HEK293T (cell line): ENCODE measurements around the gene RHOD.

ENCODE experiments used
- CTCF ChIA-PET: fragments of 350-600 bp; formaldehyde crosslinking; extraction: SDS; loops from one replicate; lab custom pipeline; 2021; ENCODE audit warnings: antibody characterized with exemption, inconsistent platforms; lab: Yijun Ruan, JAX
- POLR2A ChIA-PET: fragments of 350-600 bp; formaldehyde crosslinking; extraction: SDS; loops from one replicate; lab custom pipeline; 2020; ENCODE audit warnings: antibody characterized with exemption, inconsistent platforms; lab: Yijun Ruan, JAX
- DNase-seq: peaks from one replicate; pipeline ENCODE4 v3.0.0; 2012; ENCODE audit warnings: mixed read lengths; ENCODE audit errors: extremely low spot score
- ARNT ChIP-seq: fragments of 450-650 bp; IDR thresholded peaks from 2 replicates; pipeline ENCODE4 v1.6.1; 2017; ENCODE audit warnings: mild to moderate bottlenecking
- BHLHE40 ChIP-seq: fragments of 450-650 bp; IDR thresholded peaks from 2 replicates; pipeline ENCODE4 v1.6.1; 2016; ENCODE audit warnings: mild to moderate bottlenecking, moderate library complexity, borderline replicate concordance
- CTBP1 ChIP-seq: fragments of 450-650 bp; IDR thresholded peaks from 2 replicates; pipeline ENCODE4 v1.6.1; 2016; ENCODE audit warnings: borderline replicate concordance
- ELF4 ChIP-seq: fragments of 450-650 bp; IDR thresholded peaks from 2 replicates; pipeline ENCODE4 v1.6.1; 2017; ENCODE audit warnings: antibody characterized with exemption
- FOXK2 ChIP-seq: fragments of 450-650 bp; IDR thresholded peaks from 2 replicates; pipeline ENCODE4 v1.6.1; 2016; ENCODE audit warnings: mild to moderate bottlenecking
- FOXM1 ChIP-seq: fragments of 450-650 bp; IDR thresholded peaks from 2 replicates; pipeline ENCODE4 v1.6.1; 2017; ENCODE audit warnings: mild to moderate bottlenecking, borderline replicate concordance
- HDGF ChIP-seq: fragments of 450-650 bp; IDR thresholded peaks from 2 replicates; pipeline ENCODE4 v1.6.1; 2017; ENCODE audit warnings: antibody characterized with exemption, borderline replicate concordance
- L3MBTL2 ChIP-seq: fragments of 450-650 bp; conservative IDR thresholded peaks from 2 replicates; pipeline ENCODE4 v1.6.1; 2016; ENCODE audit warnings: mild to moderate bottlenecking
- LEF1 ChIP-seq: fragments of 450-650 bp; IDR thresholded peaks from 2 replicates; pipeline ENCODE4 v1.6.1; 2017; ENCODE audit warnings: mild to moderate bottlenecking, borderline replicate concordance
- NFRKB ChIP-seq: fragments of 450-650 bp; IDR thresholded peaks from 2 replicates; pipeline ENCODE4 v1.6.1; 2016; ENCODE audit warnings: mild to moderate bottlenecking, moderate library complexity
- SP1 ChIP-seq: fragments of 450-650 bp; IDR thresholded peaks from 2 replicates; pipeline ENCODE4 v1.6.1; 2017
- SUZ12 ChIP-seq: fragments of 450-650 bp; IDR thresholded peaks from 2 replicates; pipeline ENCODE4 v1.6.1; 2016; ENCODE audit warnings: mild to moderate bottlenecking
- TARDBP ChIP-seq: fragments of 450-650 bp; IDR thresholded peaks from 2 replicates; pipeline ENCODE4 v1.6.1; 2016
- ZNF384 ChIP-seq: fragments of 450-650 bp; IDR thresholded peaks from 2 replicates; pipeline ENCODE4 v1.6.1; 2016
- TF ChIP-seq, protein P1 (sequence below): fragments of 450-650 bp; IDR thresholded peaks from 2 replicates; pipeline ENCODE4 v1.6.1; 2016

Gene RHOD, protein sequence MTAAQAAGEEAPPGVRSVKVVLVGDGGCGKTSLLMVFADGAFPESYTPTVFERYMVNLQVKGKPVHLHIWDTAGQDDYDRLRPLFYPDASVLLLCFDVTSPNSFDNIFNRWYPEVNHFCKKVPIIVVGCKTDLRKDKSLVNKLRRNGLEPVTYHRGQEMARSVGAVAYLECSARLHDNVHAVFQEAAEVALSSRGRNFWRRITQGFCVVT

DNA sequence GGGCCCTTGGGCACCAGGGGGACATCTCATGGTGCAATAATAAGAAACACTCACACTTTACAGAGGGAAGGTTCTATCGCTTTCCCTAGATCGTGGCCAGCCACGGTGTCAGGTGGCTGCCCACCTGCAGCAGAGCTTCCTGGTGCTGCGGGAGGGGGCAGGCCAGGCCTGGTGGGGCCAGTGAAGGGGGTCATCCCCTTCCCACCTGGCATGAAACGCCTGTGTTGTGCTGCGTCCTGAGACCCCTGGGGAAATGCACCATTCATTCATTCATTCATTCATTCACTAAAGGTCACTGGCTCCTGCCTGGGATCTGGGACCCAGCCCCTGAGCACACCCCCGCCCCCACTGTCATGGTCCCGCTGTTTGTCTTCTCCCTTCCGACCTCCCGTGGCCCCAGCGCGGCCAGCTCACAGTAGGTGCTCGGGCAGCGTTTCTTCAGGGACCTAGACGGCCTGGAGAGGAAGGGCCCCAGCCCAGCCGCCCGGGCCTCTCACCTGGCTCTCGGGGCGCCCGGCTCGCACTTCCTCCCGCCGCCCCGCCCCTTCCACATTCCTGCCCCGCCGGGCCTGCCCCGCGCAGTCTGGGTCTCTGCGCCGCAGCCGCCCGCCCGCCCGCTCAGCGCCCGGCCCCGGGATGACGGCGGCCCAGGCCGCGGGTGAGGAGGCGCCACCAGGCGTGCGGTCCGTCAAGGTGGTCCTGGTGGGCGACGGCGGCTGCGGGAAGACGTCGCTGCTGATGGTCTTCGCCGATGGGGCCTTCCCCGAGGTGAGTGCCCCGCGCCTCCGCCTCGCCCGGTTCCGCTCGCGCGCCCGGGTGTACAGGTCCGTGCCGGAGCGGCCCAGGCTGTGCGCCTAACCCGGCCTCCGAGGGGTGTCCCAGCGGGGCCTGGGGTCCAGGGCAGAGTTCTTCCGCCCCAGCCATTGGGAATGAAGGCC is at the start of gene RHOD:
RHOD (plus strand) TSS at position 581 of the 938 bp plus-strand sequence; CDS start at position 637, 56 bp downstream.
- no peak for DNase-seq
- TF ChIP-seq HDGF (no peak), SUZ12 (no peak), ZNF384 (no peak), L3MBTL2 (no peak), BHLHE40 (no peak), SP1 (no peak)
- TF ChIP-seq, protein P1, sequence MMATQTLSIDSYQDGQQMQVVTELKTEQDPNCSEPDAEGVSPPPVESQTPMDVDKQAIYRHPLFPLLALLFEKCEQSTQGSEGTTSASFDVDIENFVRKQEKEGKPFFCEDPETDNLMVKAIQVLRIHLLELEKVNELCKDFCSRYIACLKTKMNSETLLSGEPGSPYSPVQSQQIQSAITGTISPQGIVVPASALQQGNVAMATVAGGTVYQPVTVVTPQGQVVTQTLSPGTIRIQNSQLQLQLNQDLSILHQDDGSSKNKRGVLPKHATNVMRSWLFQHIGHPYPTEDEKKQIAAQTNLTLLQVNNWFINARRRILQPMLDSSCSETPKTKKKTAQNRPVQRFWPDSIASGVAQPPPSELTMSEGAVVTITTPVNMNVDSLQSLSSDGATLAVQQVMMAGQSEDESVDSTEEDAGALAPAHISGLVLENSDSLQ = no peak
- CTCF ChIA-PET = interaction anchor here (1.0 to 1.2 kb wide), 2 partner anchors 19 to 25 kb away, joined by 3 read pairs; no protein-coding TSS in a partner anchor
- POLR2A ChIA-PET = no interaction called here

DNA sequence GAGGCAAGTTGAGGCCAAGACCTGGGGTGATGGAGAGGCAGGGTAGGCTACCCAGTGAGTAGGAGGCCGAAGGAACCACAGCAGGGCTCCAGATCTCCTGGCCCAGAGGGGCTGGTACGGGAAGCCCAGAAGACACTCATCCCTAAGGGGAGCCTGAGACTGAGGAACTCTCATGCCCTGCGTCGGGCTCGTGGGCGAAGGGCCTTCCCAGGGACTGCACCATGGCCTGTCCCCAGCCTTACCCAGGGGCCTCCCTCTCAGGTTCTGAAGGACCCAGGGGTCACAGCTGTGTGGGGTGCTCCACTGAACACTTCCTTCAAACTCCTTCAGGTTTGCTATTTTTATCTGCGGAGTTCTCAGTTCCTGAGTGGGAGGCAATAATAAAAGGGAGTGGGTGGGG is 49.5 kb upstream of the RHOD start:
- POLR2A ChIA-PET = interaction anchor here (1.0 to 1.6 kb wide), 2 partner anchors 11 to 31 kb away, joined by 3 to 5 read pairs; no protein-coding TSS in a partner anchor
- no peak for TF ChIP-seq ZNF384
- no peak for TF ChIP-seq HDGF
- TF ChIP-seq CTBP1 = no peak
- DNase-seq = no peak
- CTCF ChIA-PET = no interaction called here

DNA sequence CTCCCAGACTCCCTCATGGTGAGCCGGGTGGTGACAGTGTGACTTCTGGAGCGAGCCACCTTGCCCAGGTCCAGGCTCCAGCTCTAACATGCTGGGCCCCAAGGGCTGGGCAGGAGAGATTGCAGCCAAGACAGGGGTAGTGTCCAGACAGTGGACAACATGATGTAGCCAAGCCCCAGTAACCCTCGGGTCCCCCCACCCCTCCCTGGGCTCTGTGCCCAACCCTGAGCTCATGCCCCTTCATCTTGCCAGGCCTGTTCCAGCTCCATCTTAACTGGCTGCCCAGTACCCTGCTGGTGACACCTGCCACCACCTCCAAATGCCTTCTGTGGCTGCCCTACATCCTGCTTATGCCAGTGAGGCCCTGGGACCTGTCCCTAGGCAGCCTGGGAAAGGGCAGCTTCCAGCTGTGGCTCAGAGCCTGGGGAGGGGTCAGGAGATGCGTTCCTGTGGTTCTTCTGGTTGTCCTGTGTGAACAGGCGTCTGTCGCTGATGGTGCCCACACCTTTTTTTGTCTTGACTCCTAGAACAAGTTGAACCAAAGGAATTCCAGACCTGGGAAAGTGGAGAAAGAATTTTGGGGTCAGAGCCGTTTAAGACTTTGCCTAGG is 46.2 kb upstream of the RHOD start:
- CTCF ChIA-PET = interaction anchor here (0.6 kb wide), 1 partner anchor 310 kb away, joined by 3 read pairs; no protein-coding TSS in a partner anchor
- POLR2A ChIA-PET = no interaction called here
- TF ChIP-seq ELF4 (no peak), ARNT (no peak), TARDBP (no peak), FOXK2 (no peak), LEF1 (no peak), ZNF384 (no peak), NFRKB (no peak), SUZ12 (no peak), L3MBTL2 (no peak), SP1 (no peak), FOXM1 (no peak)

DNA sequence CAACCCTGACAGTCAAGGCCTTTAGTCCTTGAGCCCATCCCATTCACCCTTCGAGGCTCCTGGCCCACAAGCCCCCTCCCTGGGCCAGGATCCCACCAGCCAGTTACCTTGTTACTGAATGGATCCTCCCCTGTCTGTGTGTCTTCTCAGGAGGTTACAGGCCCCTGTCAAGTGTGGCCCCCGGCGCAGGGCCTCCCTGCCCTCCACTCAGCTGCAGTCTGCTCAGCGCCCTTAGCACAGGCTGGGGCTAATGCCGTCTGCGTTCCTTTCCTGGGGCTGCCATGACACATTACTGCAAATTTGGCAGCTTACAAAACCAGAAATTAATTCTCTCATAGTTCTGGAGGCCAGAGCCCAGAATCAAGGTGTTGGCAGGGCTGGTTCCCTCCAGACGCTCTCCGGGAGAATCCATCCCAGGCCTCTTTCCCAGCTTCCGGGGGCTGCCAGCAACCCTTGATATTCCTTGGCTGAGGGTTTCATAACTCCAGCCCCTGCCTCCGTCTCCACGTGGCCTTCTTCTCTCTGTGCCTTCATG is 43.1 kb upstream of the RHOD start:
- no peak for TF ChIP-seq ZNF384
- no peak for TF ChIP-seq BHLHE40
- TF ChIP-seq ELF4 = no peak
- TF ChIP-seq SP1 = no peak
- no peak for TF ChIP-seq TARDBP
- no peak for TF ChIP-seq ARNT
- POLR2A ChIA-PET = no interaction called here
- CTCF ChIA-PET = no interaction called here
- DNase-seq = no peak

More for the DNA sequence above, 46.2 kb upstream of the RHOD start:
- no peak for DNase-seq

DNA sequence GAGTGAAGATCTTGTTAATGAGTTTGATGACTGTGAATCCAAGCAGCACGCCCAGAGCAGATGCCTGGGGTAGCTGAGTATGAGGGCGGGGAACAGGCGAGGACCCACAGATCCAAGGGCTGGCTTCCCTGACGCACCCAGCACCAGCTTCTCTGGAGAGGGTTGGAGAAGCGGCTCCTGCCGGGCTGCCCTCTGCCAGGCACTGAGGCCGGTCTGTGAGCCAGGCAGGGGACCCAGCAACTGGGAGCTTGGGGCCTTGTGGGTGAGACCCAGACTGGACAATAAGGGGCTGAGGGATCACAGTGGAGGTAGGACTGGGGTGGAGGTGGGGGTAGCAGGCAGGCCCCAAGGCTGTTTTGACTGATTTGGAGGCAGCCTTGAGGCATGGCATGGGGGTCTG is 42.3 kb upstream of the RHOD start:
- no peak for DNase-seq
- ChIA-PET CTCF (interaction anchor here (0.8 kb wide), 1 partner anchor 15 kb away, joined by 3 read pairs; no protein-coding TSS in a partner anchor), POLR2A (no interaction called here)
- no peak for TF ChIP-seq ELF4
- no peak for TF ChIP-seq SUZ12
- no peak for TF ChIP-seq NFRKB
- TF ChIP-seq HDGF = no peak
- TF ChIP-seq, protein P1 = no peak
- no peak for TF ChIP-seq BHLHE40
- TF ChIP-seq ARNT = no peak
- TF ChIP-seq SP1 = no peak
- TF ChIP-seq CTBP1 = no peak
- no peak for TF ChIP-seq FOXM1
- TF ChIP-seq FOXK2 = no peak

DNA sequence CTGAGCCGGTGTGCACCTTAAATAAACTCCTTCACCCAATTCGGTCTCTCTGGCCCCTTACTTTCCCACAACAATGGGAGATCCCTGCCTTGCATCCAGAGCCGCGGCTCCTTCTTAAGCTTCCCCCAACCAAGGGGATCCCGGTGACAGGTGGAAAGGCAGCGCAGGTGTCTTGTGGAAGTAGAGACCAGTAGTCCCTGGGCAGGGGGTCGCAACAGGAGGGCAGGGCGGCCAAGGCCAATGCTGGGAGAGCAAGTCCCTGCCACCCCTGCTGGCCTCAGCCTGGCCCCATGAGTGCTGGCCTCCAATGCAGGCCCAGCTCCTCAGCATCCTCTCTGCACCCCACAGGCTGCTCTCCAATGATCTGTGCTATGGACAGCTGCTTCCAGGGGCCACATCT is 41.6 kb upstream of the RHOD start:
- CTCF ChIA-PET = interaction anchor here (0.8 kb wide), 1 partner anchor 15 kb away, joined by 3 read pairs; no protein-coding TSS in a partner anchor

DNA sequence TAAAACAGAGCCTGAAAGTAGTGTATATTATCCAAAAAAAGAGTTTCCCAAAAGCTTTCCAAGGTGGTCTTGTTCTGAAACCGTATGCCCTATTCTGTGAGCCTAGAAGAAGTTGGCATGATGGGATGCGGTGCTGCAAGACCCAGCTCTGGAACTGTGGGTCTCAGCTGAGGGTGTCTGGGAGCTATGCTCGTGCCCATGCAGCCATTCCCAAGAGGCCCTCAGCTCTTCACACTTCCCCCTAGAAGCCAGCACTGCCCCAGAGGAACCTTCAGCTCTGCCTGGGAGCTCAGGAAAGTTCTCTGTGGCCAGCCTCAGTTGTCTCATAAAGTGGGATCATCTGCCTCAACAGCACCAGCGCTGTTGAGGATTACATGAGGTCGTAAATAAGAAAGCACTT is 40.1 kb upstream of the RHOD start:
- ChIA-PET POLR2A (interaction anchor here (0.9 kb wide), 1 partner anchor 38 kb away, joined by 3 read pairs; no protein-coding TSS in a partner anchor), CTCF (no interaction called here)
- no peak for TF ChIP-seq ZNF384
- no peak for TF ChIP-seq FOXM1
- no peak for TF ChIP-seq HDGF
- TF ChIP-seq, protein P1 = no peak
- TF ChIP-seq FOXK2 = no peak
- TF ChIP-seq SP1 = no peak

More for the DNA sequence above, 41.6 kb upstream of the RHOD start:
- POLR2A ChIA-PET = no interaction called here
- TF ChIP-seq ZNF384 = no peak
- no peak for TF ChIP-seq ELF4
- no peak for DNase-seq

More for the DNA sequence above, 40.1 kb upstream of the RHOD start:
- no peak for DNase-seq
